Keratinocyte (primary cell): ENCODE results near the gene SFTPD. TPM values are rescaled to one million over a fixed set of nuclear protein-coding genes. Genes with fewer than 3 reads are reported as not detected.

Experiments
- DNase-seq: peaks from one replicate; pipeline ENCODE4 v3.0.0-alpha.2; 2011; ENCODE audit warnings: low read depth, missing footprints, low spot score
- FAIRE-seq: peaks from 2 replicates; lab custom pipeline; 2011; peaks lifted over from hg19 to GRCh38; lab: Jason Lieb, UNC
- H2AFZ ChIP-seq: 2 replicates; pipeline ENCODE4 v1.6.0; 2012; ENCODE audit warnings: low read length, control low read depth, inconsistent platforms; ENCODE audit not compliant: control insufficient read depth
- H3K27ac ChIP-seq: 2 replicates; pipeline ENCODE4 v1.5.1; 2011; ENCODE audit warnings: low read length; ENCODE audit not compliant: control insufficient read depth, insufficient read depth
- H3K27me3 ChIP-seq: 3 replicates; pipeline ENCODE4 v1.6.0; 2011; ENCODE audit warnings: low read length; ENCODE audit not compliant: control insufficient read depth, insufficient read depth; ENCODE audit errors: extremely low read depth
- H3K36me3 ChIP-seq, 2 experiments: 2 replicates in 1 of 2; 3 replicates in 1 of 2; pipeline ENCODE4 v1.5.1; 2011; ENCODE audit warnings: low read length in 2 of 2, mild to moderate bottlenecking in 1 of 2; ENCODE audit not compliant: control insufficient read depth in 2 of 2, insufficient read depth in 2 of 2; ENCODE audit errors: extremely low read depth in 1 of 2
- H3K4me1 ChIP-seq: 3 replicates; pipeline ENCODE4 v1.5.1; 2011; ENCODE audit warnings: low read length; ENCODE audit not compliant: control insufficient read depth, insufficient read depth; ENCODE audit errors: extremely low read depth
- H3K4me2 ChIP-seq: 3 replicates; pipeline ENCODE4 v1.6.0; 2011; ENCODE audit warnings: low read depth, low read length; ENCODE audit not compliant: control insufficient read depth, insufficient read depth; ENCODE audit errors: extremely low read depth
- H3K4me3 ChIP-seq, 3 experiments: fragments of 200-600 bp in 1 of 3; sonication (generic) in 1 of 3; 2 replicates in 2 of 3; 3 replicates in 1 of 3; pipeline ENCODE4 v1.5.1; 2011 to 2016; ENCODE audit warnings: low read length in 3 of 3, mild to moderate bottlenecking in 3 of 3, control low read depth in 2 of 3, inconsistent platforms in 1 of 3, low read depth in 1 of 3, mixed read lengths in 1 of 3, mixed run types in 1 of 3, moderate library complexity in 1 of 3; ENCODE audit not compliant: control insufficient read depth in 2 of 3, insufficient read depth in 2 of 3; ENCODE audit errors: extremely low read depth in 1 of 3
- H3K79me2 ChIP-seq: 2 replicates; pipeline ENCODE4 v1.6.0; 2012; ENCODE audit warnings: low read length; ENCODE audit not compliant: control insufficient read depth, insufficient read depth
- H3K9ac ChIP-seq: 3 replicates; pipeline ENCODE4 v1.6.0; 2011; ENCODE audit warnings: low read length; ENCODE audit not compliant: control insufficient read depth, insufficient read depth; ENCODE audit errors: extremely low read depth
- H3K9me1 ChIP-seq: 3 replicates; pipeline ENCODE4 v1.6.0; 2011; ENCODE audit warnings: low read length; ENCODE audit not compliant: control insufficient read depth, insufficient read depth; ENCODE audit errors: extremely low read depth
- H3K9me3 ChIP-seq: 2 replicates; pipeline ENCODE4 v1.5.1; 2012; ENCODE audit warnings: low read depth, low read length; ENCODE audit not compliant: control insufficient read depth
- H4K20me1 ChIP-seq: 3 replicates; pipeline ENCODE4 v1.6.0; 2011; ENCODE audit warnings: low read length; ENCODE audit not compliant: control insufficient read depth, insufficient read depth; ENCODE audit errors: extremely low read depth
- CTCF ChIP-seq, 3 experiments: IDR thresholded peaks in 1 of 3; conservative IDR thresholded peaks in 1 of 3; optimal IDR thresholded peaks in 1 of 3; 2 replicates in 2 of 3; 3 replicates in 1 of 3; pipeline versions ENCODE3 to v1.5.1; 2011; ENCODE audit warnings: low read length in 3 of 3, mild to moderate bottlenecking in 3 of 3, moderate library complexity in 2 of 3, control low read depth in 1 of 3, inconsistent platforms in 1 of 3; ENCODE audit not compliant: insufficient read depth in 2 of 3; ENCODE audit errors: extremely low read depth in 1 of 3
- EZH2 ChIP-seq: IDR thresholded peaks from one replicate; pipeline ENCODE4 v1.6.1; 2012; ENCODE audit warnings: inconsistent platforms, mild to moderate bottlenecking, low read length, moderate library complexity
- dilution Hi-C: fragments of 300-500 bp; cut with MboI; formaldehyde crosslinking; loops from one replicate; pipeline ENCODE4 v1.7.0; 2020; ENCODE audit warnings: low sequenced_read_pairs; ENCODE audit not compliant: extremely low pct_ligation_motif_present
- polyA plus RNA-seq, 5 experiments: library from polyadenylated mRNA; depleted of rRNA in 3 of 5; stranded (reverse) in 3 of 5; stranded (forward) in 1 of 5; unstranded in 1 of 5; fragments of >200 nt; gene quantifications; 1 replicate in 1 of 5; 2 replicates in 3 of 5; 3 replicates in 1 of 5; pipeline versions ENCODE4 v1.2.1 to v1.2.3, GENCODE V29; 2011 to 2012; ENCODE audit warnings: missing spikeins in 2 of 5, low read depth in 1 of 5, low replicate concordance in 1 of 5

SFTPD gene
- polyA plus RNA-seq, 1 donor (not counting 4 experiments of a cell fraction or from before 2014, with no cell fraction given): 0.04 TPM

DNA sequence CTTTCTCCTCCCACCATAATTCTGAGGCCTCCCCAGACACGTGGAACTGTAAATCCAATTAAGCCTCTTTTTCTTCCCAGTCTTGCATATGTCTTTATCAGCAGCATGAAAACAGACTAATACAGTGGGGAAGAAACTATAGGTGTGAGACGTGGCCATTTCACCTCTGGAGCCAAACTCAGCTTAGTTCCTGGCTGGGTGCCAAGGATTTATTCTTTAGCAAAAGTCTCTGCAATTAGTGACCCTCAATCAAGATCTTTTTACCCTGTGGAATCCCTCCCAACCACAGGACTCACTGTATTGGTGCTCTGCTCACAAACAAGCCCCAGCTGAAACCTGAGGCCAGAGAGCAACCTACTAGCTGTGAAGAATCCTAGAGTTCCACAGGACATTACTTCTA lies 28.1 kb upstream of the SFTPD start:
- no peak overlapping the region for H3K27ac ChIP-seq
- no peak for FAIRE-seq
- H3K4me3 ChIP-seq: no peak overlapping the region
- H3K4me1 ChIP-seq: peaks cover 4% of the 10 kb centered on the region
- no peak for DNase-seq
- H3K9ac ChIP-seq: no peak overlapping the region
- TF ChIP-seq CTCF (optimal IDR thresholded peaks at IDR 0.05 in 1 of 3, IDR thresholded peaks at IDR 0.05 in 1 of 3, conservative IDR thresholded peaks at IDR 0.05 in 1 of 3; ENCODE audit: extremely low read depth in 1 of 3, insufficient read depth in 2 of 3, low read length in 3 of 3) (no peak), EZH2 (no peak)
- dilution Hi-C loops: no loop called here
- H3K27me3 ChIP-seq: no peaks in the 10 kb centered on the region
- H3K9me1 ChIP-seq: no peaks in the 10 kb centered on the region
- no peaks in the 10 kb centered on the region for H3K79me2 ChIP-seq
- H3K4me2 ChIP-seq: no peak overlapping the region
- no peaks in the 10 kb centered on the region for H4K20me1 ChIP-seq
- no peaks in the 10 kb centered on the region for H3K9me3 ChIP-seq
- H2AFZ ChIP-seq: no peak overlapping the region
- no peaks in the 10 kb centered on the region for H3K36me3 ChIP-seq

GRCh38 chr10:79970062-79970461 lies 21.2 kb upstream of the SFTPD start:
- Histone ChIP-seq H3K36me3 (no peaks in the 10 kb centered on the region), H3K79me2 (no peaks in the 10 kb centered on the region), H2AFZ (no peak overlapping the region), H4K20me1 (no peaks in the 10 kb centered on the region), H3K27ac (no peak overlapping the region), H3K9ac (no peak overlapping the region), H3K4me1 (no peaks in the 10 kb centered on the region), H3K9me3 (peaks cover 3% of the 10 kb centered on the region), H3K4me2 (no peak overlapping the region), H3K9me1 (no peaks in the 10 kb centered on the region), H3K27me3 (no peaks in the 10 kb centered on the region), H3K4me3 (no peak overlapping the region)
- DNase-seq: no peak
- FAIRE-seq: no peak
- dilution Hi-C loops: no loop called here
- TF ChIP-seq CTCF (optimal IDR thresholded peaks at IDR 0.05 in 1 of 3, IDR thresholded peaks at IDR 0.05 in 1 of 3, conservative IDR thresholded peaks at IDR 0.05 in 1 of 3; ENCODE audit: extremely low read depth in 1 of 3, insufficient read depth in 2 of 3, low read length in 3 of 3) (no peak), EZH2 (no peak)
